HepG2 (cell line): Measurements from ENCODE around the gene NPC2. TPM values are rescaled to one million over a fixed set of nuclear protein-coding genes. Genes with fewer than 3 reads are reported as not detected.

Experiments used
- ATAD3A ChIP-seq: sonication (generic); formaldehyde crosslinking; IDR thresholded peaks from 2 replicates; pipeline ENCODE4 v1.4.0; 2020; ENCODE audit warnings: missing genetic modification reagents
- ATF5 ChIP-seq: sonication (generic); formaldehyde crosslinking; IDR thresholded peaks from 2 replicates; pipeline ENCODE4 v1.4.0; 2020; ENCODE audit warnings: mild to moderate bottlenecking, low read depth, missing genetic modification reagents
- CSRNP2 ChIP-seq: sonication (generic); formaldehyde crosslinking; conservative IDR thresholded peaks from 2 replicates; pipeline ENCODE4 v1.8.0; 2022; ENCODE audit warnings: low read depth, missing genetic modification reagents
- ETS1 ChIP-seq: sonication (generic); formaldehyde crosslinking; IDR thresholded peaks from 2 replicates; pipeline ENCODE4 v1.4.0; 2020; ENCODE audit warnings: missing genetic modification reagents
- GLMP ChIP-seq: sonication (generic); formaldehyde crosslinking; IDR thresholded peaks from 2 replicates; pipeline ENCODE4 v1.9.0; 2021; ENCODE audit warnings: missing genetic modification reagents, mild to moderate bottlenecking, borderline replicate concordance
- GZF1 ChIP-seq: sonication (generic); formaldehyde crosslinking; IDR thresholded peaks from 2 replicates; pipeline ENCODE4 v1.5.1; 2020; ENCODE audit warnings: mild to moderate bottlenecking, missing genetic modification reagents
- NFIB ChIP-seq: sonication (generic); formaldehyde crosslinking; IDR thresholded peaks from 2 replicates; pipeline ENCODE4 v1.9.0; 2021; ENCODE audit warnings: missing genetic modification reagents, mild to moderate bottlenecking, borderline replicate concordance
- PBX2 ChIP-seq: IDR thresholded peaks from 2 replicates; pipeline ENCODE4 v1.6.1; 2016; ENCODE audit warnings: control low read depth
- TEAD2 ChIP-seq: sonication (generic); formaldehyde crosslinking; IDR thresholded peaks from 2 replicates; pipeline ENCODE4 v1.9.0; 2021; ENCODE audit warnings: missing genetic modification reagents
- ZNF318 ChIP-seq: sonication (generic); formaldehyde crosslinking; IDR thresholded peaks from 2 replicates; pipeline ENCODE4 v1.4.0; 2020; ENCODE audit warnings: mild to moderate bottlenecking, missing genetic modification reagents
- ZNF468 ChIP-seq: sonication (generic); formaldehyde crosslinking; IDR thresholded peaks from 2 replicates; pipeline ENCODE4 v1.8.0; 2022; ENCODE audit warnings: mild to moderate bottlenecking, moderate library complexity, missing genetic modification reagents
- polyA plus RNA-seq, 8 experiments: library from polyadenylated mRNA; depleted of rRNA in 3 of 8; stranded (reverse) in 7 of 8; unstranded in 1 of 8; fragments of >200 nt; fragmentation: Illumina TruSeq in 4 of 8; extraction: Trizol in 4 of 8; gene quantifications; 2 replicates each; pipeline versions ENCODE4 v1.2.1 to v1.2.3, GENCODE V29; 2011 to 2016; ENCODE audit warnings: low read depth in 4 of 8, missing spikeins in 1 of 8, mixed read lengths in 1 of 8; ENCODE audit not compliant: insufficient read depth in 1 of 8
- total RNA-seq, 5 experiments: library from RNA; depleted of rRNA; stranded (reverse); fragments of >200 nt; fragmentation: Illumina TruSeq; extraction: Trizol; gene quantifications; 2 replicates each; pipeline ENCODE4 v1.2.3, GENCODE V29; 2016; ENCODE audit warnings: low read depth in 1 of 5

The NPC2 gene
- total and polyA plus RNA-seq, 2 of the 13 experiments (the other 11 are each of a cell fraction or from before 2014, with no cell fraction given), result 132 to 164 TPM

- no peak for TF ChIP-seq ETS1
- no peak for TF ChIP-seq NFIB (CRISPR knock-in tag)
- 0 out of 2 replicates have a peak, but pooled peaks have one; percentile 59 for TF ChIP-seq TEAD2 (CRISPR knock-in tag)
- no peak for TF ChIP-seq GZF1 (CRISPR knock-in tag)
- TF ChIP-seq PBX2 (CRISPR knock-in tag), result no peak
- TF ChIP-seq ATAD3A, result no peak
- TF ChIP-seq ZNF468, result no peak
- no peak for TF ChIP-seq GLMP
- no peak for TF ChIP-seq ATF5 (CRISPR knock-in tag)
- TF ChIP-seq CSRNP2 (CRISPR knock-in tag), result no peak
- TF ChIP-seq ZNF318, result no peak
These were observed 497 bp upstream of the NPC2 start, which contains the start of gene ISCA2 (continued) for GRCh38 chr14:74493343-74494261.
